HepG2 (cell line): ENCODE measurements around the gene SELENOM. TPM values are rescaled to one million over a fixed set of nuclear protein-coding genes. Genes with fewer than 3 reads are reported as not detected.

ENCODE experiments used
- AGO1 ChIP-seq: fragments of 200-400 bp; formaldehyde crosslinking; IDR thresholded peaks from 2 replicates; pipeline ENCODE4 v1.6.1; 2017; ENCODE audit warnings: mild to moderate bottlenecking, low read depth, low read length, moderate library complexity; ENCODE audit not compliant: poor library complexity, severe bottlenecking
- FLYWCH1 ChIP-seq: sonication (generic); formaldehyde crosslinking; IDR thresholded peaks from 2 replicates; pipeline ENCODE4 v1.8.1; 2023; ENCODE audit warnings: mild to moderate bottlenecking, missing genetic modification reagents
- KDM2A ChIP-seq: sonication (generic); formaldehyde crosslinking; IDR thresholded peaks from 2 replicates; pipeline ENCODE4 v1.4.0; 2020; ENCODE audit warnings: low read depth, missing genetic modification reagents, borderline replicate concordance
- MATR3 ChIP-seq: sonication (generic); formaldehyde crosslinking; IDR thresholded peaks from 2 replicates; pipeline ENCODE4 v1.4.0; 2020; ENCODE audit warnings: missing genetic modification reagents
- NFE2L2 ChIP-seq: fragments of 150-350 bp; IDR thresholded peaks from 2 replicates; pipeline ENCODE4 v1.6.1; 2014; ENCODE audit warnings: low read length
- NKX3-1 ChIP-seq: sonication (generic); formaldehyde crosslinking; IDR thresholded peaks from 2 replicates; pipeline ENCODE4 v1.5.0; 2020; ENCODE audit warnings: missing genetic modification reagents
- NR1H2 ChIP-seq: sonication (generic); formaldehyde crosslinking; IDR thresholded peaks from 2 replicates; pipeline ENCODE4 v1.8.1; 2022; ENCODE audit warnings: low read depth, missing genetic modification reagents, borderline replicate concordance
- RBM39 ChIP-seq: fragments of 200-400 bp; formaldehyde crosslinking; IDR thresholded peaks from one replicate; pipeline ENCODE4 v1.6.1; 2018; ENCODE audit warnings: antibody characterized with exemption, mild to moderate bottlenecking, low read depth, low read length; ENCODE audit not compliant: poor library complexity, severe bottlenecking
- REXO4 ChIP-seq: sonication (generic); formaldehyde crosslinking; IDR thresholded peaks from 2 replicates; pipeline ENCODE4 v1.8.0; 2022; ENCODE audit warnings: missing genetic modification reagents, mild to moderate bottlenecking, borderline replicate concordance
- SMYD3 ChIP-seq: sonication (generic); formaldehyde crosslinking; IDR thresholded peaks from 2 replicates; pipeline ENCODE4 v1.8.1; 2023; ENCODE audit warnings: mild to moderate bottlenecking, missing genetic modification reagents
- SNAPC2 ChIP-seq: sonication (generic); formaldehyde crosslinking; IDR thresholded peaks from 2 replicates; pipeline ENCODE4 v1.8.1; 2022; ENCODE audit warnings: mild to moderate bottlenecking, missing genetic modification reagents
- XBP1 ChIP-seq: sonication (generic); formaldehyde crosslinking; IDR thresholded peaks from 2 replicates; pipeline ENCODE4 v1.5.0; 2020; ENCODE audit warnings: missing genetic modification reagents
- ZBTB4 ChIP-seq: sonication (generic); formaldehyde crosslinking; IDR thresholded peaks from 2 replicates; pipeline ENCODE4 v1.4.0; 2020; ENCODE audit warnings: missing genetic modification reagents, mild to moderate bottlenecking, borderline replicate concordance
- ZMAT3 ChIP-seq: sonication (generic); formaldehyde crosslinking; conservative IDR thresholded peaks from 2 replicates; pipeline ENCODE4 v1.7.0; 2021; ENCODE audit warnings: missing genetic modification reagents
- ZNF234 ChIP-seq: sonication (generic); formaldehyde crosslinking; conservative IDR thresholded peaks from 2 replicates; pipeline ENCODE4 v1.5.1; 2020; ENCODE audit warnings: mild to moderate bottlenecking, missing genetic modification reagents
- ZNF282 ChIP-seq: fragments of 450-650 bp; IDR thresholded peaks from 2 replicates; pipeline ENCODE4 v1.6.1; 2018; ENCODE audit not compliant: partially characterized antibody
- ZNF343 ChIP-seq: sonication (generic); formaldehyde crosslinking; IDR thresholded peaks from 2 replicates; pipeline ENCODE4 v1.4.0; 2020; ENCODE audit warnings: mild to moderate bottlenecking, missing genetic modification reagents
- ZNF441 ChIP-seq: sonication (generic); formaldehyde crosslinking; IDR thresholded peaks from 2 replicates; pipeline ENCODE4 v1.7.0; 2021; ENCODE audit warnings: missing genetic modification reagents, borderline replicate concordance
- ZNF530 ChIP-seq: sonication (generic); formaldehyde crosslinking; IDR thresholded peaks from 2 replicates; pipeline ENCODE4 v1.5.0; 2020; ENCODE audit warnings: low read depth, mild to moderate bottlenecking, missing genetic modification reagents
- ZNF556 ChIP-seq: sonication (generic); formaldehyde crosslinking; IDR thresholded peaks from 2 replicates; pipeline ENCODE4 v1.4.0; 2020; ENCODE audit warnings: mild to moderate bottlenecking, missing genetic modification reagents, borderline replicate concordance
- ZNF749 ChIP-seq: sonication (generic); formaldehyde crosslinking; IDR thresholded peaks from 2 replicates; pipeline ENCODE4 v1.8.0; 2022; ENCODE audit warnings: mild to moderate bottlenecking, missing genetic modification reagents, moderate library complexity, borderline replicate concordance
- ZNF773 ChIP-seq: sonication (generic); formaldehyde crosslinking; IDR thresholded peaks from 2 replicates; pipeline ENCODE4 v1.4.0; 2020; ENCODE audit warnings: missing genetic modification reagents, borderline replicate concordance
- ZNF83 ChIP-seq: sonication (generic); formaldehyde crosslinking; IDR thresholded peaks from 2 replicates; pipeline ENCODE4 v1.4.0; 2020; ENCODE audit warnings: missing genetic modification reagents, mild to moderate bottlenecking, borderline replicate concordance
- ZNF883 ChIP-seq: sonication (generic); formaldehyde crosslinking; IDR thresholded peaks from 2 replicates; pipeline ENCODE4 v1.5.1; 2020; ENCODE audit warnings: mild to moderate bottlenecking, missing genetic modification reagents; ENCODE audit errors: not compliant biosample characterization
- polyA plus RNA-seq, 8 experiments: library from polyadenylated mRNA; depleted of rRNA in 3 of 8; stranded (reverse) in 7 of 8; unstranded in 1 of 8; fragments of >200 nt; fragmentation: Illumina TruSeq in 4 of 8; extraction: Trizol in 4 of 8; gene quantifications; 2 replicates each; pipeline versions ENCODE4 v1.2.1 to v1.2.3, GENCODE V29; 2011 to 2016; ENCODE audit warnings: low read depth in 4 of 8, missing spikeins in 1 of 8, mixed read lengths in 1 of 8; ENCODE audit not compliant: insufficient read depth in 1 of 8
- total RNA-seq, 5 experiments: library from RNA; depleted of rRNA; stranded (reverse); fragments of >200 nt; fragmentation: Illumina TruSeq; extraction: Trizol; gene quantifications; 2 replicates each; pipeline ENCODE4 v1.2.3, GENCODE V29; 2016; ENCODE audit warnings: low read depth in 1 of 5
- TF ChIP-seq, protein P1 (sequence below), 2 experiments: fragments of 450-650 bp in 1 of 2; sonication (generic) in 1 of 2; formaldehyde crosslinking; IDR thresholded peaks; 2 replicates each; pipeline versions ENCODE4 v1.5.0 to v1.8.0; 2020 to 2022; ENCODE audit warnings: mild to moderate bottlenecking in 1 of 2, missing genetic modification reagents in 1 of 2
- TF ChIP-seq, protein P2 (sequence below): sonication (generic); formaldehyde crosslinking; IDR thresholded peaks from 2 replicates; pipeline ENCODE4 v1.4.0; 2020; ENCODE audit warnings: missing genetic modification reagents

Gene SELENOM
- total and polyA plus RNA-seq, 2 of the 13 experiments (the other 11 are each of a cell fraction or from before 2014, with no cell fraction given), result 4.1 to 4.3 TPM

- TF ChIP-seq ZBTB4 (CRISPR knock-in tag) (no peak), ZNF556 (CRISPR knock-in tag) (no peak), NKX3-1 (CRISPR knock-in tag) (no peak), NFE2L2 (no peak), SNAPC2 (0 out of 2 replicates have a peak, but pooled peaks have one; percentile 48), ZNF773 (CRISPR knock-in tag) (no peak), ZNF282 (no peak), ZNF883 (CRISPR knock-in tag) (no peak), ZNF83 (CRISPR knock-in tag) (no peak), ZNF343 (CRISPR knock-in tag) (no peak), ZNF441 (CRISPR knock-in tag) (peak; percentile 58; the same call in 1 of the 2 replicates), REXO4 (no peak), AGO1 (no peak), MATR3 (CRISPR knock-in tag) (no peak), ZNF530 (CRISPR knock-in tag) (no peak), XBP1 (CRISPR knock-in tag) (no peak), ZNF234 (no peak), KDM2A (CRISPR knock-in tag) (peak; percentile 61), NR1H2 (CRISPR knock-in tag) (no peak), ZMAT3 (CRISPR knock-in tag) (peak; percentile 76; the same call in 1 of the 2 replicates), RBM39 (no peak), ZNF749 (no peak), FLYWCH1 (CRISPR knock-in tag) (no peak), SMYD3 (CRISPR knock-in tag) (no peak)
- TF ChIP-seq, protein P1, sequence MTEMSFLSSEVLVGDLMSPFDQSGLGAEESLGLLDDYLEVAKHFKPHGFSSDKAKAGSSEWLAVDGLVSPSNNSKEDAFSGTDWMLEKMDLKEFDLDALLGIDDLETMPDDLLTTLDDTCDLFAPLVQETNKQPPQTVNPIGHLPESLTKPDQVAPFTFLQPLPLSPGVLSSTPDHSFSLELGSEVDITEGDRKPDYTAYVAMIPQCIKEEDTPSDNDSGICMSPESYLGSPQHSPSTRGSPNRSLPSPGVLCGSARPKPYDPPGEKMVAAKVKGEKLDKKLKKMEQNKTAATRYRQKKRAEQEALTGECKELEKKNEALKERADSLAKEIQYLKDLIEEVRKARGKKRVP (CRISPR knock-in tag; IDR thresholded peaks at IDR 0.05), result no peak
- TF ChIP-seq, protein P2, sequence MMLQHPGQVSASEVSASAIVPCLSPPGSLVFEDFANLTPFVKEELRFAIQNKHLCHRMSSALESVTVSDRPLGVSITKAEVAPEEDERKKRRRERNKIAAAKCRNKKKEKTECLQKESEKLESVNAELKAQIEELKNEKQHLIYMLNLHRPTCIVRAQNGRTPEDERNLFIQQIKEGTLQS, result no peak
Observed at GRCh38 chr22:31079095-31079642, 28.2 kb downstream of the SELENOM start (continued).
